GM04503 (cell line): ENCODE measurements around the gene PTPRK.

Experiments used
- DNase-seq: peaks from one replicate; pipeline ENCODE4 v3.0.0-alpha.2; 2012; ENCODE audit warnings: low read depth

PTPRK gene

GRCh38 chr6:128284128-128284527 lies 236.3 kb downstream of the PTPRK start:
- no peak for DNase-seq

DNA sequence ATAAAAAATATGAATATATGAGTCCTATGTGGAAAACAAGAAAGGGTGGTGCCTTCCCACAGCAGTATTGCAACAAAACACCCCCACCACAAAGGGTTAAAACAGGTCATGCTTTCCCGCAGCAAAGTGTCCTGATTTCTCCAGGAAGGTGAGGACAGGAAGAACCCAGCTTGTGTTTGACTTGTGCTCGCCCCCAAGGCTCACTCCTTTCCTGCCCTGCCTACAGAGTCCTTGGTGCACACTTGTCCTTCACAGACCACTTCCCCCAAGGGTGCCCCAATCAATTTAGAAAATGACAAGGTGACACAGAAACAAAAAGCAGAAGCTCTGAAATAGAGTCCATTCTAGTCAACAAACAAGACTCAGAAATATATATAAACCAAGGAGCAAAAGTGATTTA lies 237.4 kb downstream of the PTPRK start:
- no peak for DNase-seq

DNA sequence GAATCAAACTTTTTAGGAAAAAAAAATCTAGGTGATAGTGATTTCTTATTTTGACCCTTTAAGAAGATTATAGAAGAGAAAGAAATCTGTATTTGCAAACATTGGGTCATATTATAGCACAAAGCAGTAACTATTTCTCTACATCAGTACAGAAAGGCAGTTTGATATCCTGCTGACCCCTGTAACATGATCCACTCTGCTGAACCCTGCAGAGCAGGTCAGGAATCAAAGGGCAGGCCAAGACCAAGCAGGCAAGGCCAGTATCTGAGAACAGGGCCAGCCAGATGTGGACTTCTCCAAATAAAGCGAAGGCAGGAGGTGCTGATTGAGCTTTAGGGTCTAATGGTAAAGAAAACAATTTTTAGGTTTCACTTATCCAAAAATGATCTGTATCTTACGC lies 239.4 kb downstream of the PTPRK start:
- no peak for DNase-seq

DNA sequence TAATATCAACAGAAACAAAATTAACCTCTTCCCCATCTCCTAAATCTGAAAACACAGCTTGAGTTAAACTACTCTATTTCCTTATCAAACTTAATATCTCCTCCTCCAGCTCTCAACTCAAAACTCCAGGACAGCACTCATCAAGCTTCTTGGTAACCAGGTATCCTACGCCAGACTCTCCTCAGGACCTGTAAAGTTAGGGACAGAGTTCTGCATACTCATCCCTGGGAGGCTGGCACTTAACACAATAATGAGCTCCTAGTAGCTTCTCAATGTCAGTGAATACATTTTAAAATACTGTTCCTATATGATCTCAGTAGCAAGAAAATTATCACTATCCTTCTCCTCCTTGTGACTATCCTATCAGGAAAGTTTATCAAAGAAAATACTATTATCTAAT lies 240.3 kb downstream of the PTPRK start:
- DNase-seq = no peak

DNA sequence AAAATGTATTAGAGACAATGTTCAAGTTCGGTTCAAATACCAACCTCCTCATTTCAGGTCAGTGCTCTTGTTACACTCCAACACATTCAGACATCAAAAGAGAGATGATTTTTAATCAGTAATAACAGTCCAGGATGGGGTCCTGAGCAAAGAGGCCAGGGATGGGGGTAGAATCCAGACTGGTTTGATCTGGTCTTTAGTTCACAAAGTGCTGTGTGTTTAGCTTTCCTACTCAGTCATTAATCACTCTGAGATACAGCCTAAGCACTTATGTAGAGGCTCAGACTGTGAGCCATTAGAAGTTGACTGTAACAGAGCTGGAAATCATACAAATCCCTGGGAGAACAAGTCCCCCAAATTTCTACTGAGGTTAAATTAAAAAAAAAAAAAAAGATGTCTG lies 241.6 kb downstream of the PTPRK start:
- DNase-seq = no peak

DNA sequence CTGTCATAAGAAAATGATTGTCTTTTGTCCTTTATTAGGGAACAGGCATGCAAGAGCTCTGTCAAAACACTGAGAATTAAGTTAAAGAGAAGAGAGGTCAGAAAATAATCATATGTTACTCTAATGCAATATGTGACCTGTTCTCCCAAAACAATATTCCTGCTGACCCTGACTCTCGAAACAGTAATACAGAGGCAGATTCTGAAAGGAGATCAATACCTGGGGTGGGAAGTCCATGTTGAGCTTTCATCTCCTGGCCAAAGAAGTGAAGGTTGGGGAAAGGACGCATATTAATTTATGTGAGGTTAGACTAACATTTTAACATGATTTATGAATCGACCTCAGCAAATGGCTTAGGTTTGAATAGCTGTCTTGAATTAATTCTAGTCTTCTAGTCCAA lies 243.0 kb downstream of the PTPRK start:
- DNase-seq = no peak

- no peak for DNase-seq
Observed at GRCh38 chr6:128276311-128276710, 244.1 kb downstream of the PTPRK start.

DNA sequence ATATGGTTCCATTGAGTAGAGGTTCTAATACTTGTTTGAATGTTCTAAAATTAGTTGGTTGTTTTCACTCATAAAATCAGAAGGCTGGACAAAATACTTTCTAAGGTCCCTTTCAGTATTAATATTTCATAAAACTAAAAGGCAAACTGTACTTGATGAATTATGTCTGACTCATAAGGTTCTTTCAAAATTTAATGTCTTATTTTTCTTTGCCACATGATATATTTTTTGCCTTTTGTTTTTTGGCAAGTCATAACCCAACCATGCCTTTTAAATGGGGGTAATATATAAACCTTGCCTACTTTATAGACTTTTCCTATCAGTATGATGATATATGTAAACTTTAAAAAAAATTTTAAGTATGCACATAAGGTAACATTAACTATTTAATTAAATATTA lies 244.7 kb downstream of the PTPRK start:
- no peak for DNase-seq

DNA sequence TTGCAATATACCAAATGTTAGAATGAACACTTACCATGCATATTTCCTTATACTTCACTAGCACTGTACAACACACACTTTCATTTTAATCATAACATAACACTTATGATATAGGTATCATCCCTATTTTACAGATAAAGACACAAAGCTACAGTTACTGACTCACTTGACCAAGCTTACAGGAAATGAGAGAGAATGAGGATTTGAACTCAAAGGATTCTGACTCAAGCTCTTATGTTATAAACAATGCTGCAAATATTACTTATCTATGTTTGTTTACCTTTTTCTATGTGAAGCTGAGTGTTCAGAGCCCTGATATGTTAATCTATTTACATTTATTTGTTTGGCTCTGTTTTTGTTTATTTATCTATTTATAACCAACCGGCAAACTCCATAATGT lies 245.4 kb downstream of the PTPRK start:
- DNase-seq = no peak

DNA sequence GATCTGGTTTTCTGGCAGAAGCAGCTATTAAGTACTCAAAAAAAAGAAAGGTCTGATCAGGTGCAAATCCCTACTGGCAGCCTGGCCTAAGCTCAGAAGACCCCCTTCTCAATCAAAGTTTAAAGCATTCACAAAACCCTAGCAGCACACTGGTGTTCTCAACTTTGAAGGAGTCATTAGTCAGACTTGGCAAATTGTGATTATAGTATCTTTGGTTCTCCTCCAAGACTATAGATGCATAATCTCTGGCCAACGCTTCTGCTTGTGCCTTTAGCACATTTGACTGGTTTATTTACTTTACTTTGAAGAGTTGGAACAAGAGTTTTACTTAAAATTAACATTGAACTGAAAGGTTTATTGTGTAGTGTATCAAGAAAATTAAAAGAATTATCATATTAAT lies 248.9 kb downstream of the PTPRK start:
- no peak for DNase-seq

GRCh38 chr6:128271011-128271410 lies 249.4 kb downstream of the PTPRK start:
- DNase-seq = no peak

DNA sequence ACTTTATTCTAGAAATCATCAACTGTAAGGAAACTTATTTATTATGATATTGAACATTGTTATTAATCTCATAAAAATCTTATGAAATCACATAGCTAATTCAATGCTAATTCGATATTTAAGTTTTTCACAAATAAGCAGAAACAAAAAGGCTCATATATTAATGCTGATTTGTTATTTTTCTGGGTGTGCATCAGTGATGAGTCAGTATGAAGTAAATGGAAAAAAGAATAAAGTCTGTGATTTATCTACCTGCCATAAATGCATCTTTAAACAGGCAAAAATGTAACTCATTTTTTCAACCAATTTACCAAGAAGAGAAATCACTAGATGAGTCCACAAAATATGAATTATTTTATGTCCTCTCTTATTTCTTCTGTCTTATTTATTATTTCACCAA lies 253.5 kb downstream of the PTPRK start:
- no peak for DNase-seq

DNA sequence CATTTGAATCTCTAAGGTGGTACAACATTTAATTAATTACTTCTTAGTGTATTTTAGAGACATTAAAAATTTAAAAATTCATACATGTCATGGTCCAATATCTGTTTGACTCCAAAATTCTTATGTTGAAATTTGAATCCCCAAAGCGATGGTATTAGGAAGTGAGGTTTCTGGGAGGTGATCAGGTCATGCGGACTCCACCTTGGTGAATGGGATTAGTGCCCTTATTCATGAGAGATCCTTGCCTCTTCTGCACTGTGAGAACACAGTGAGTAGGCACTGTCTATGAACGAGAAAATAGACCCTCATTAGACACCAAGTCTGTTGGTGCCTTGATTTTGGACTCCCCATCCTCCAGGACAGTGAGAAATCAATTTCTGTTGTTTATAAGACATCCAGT lies 254.7 kb downstream of the PTPRK start:
- DNase-seq = no peak

GRCh38 chr6:128259730-128260685 lies 260.4 kb downstream of the PTPRK start:
- no peak for DNase-seq

- no peak for DNase-seq
Observed at GRCh38 chr6:128259029-128259724, 261.2 kb downstream of the PTPRK start.

DNA sequence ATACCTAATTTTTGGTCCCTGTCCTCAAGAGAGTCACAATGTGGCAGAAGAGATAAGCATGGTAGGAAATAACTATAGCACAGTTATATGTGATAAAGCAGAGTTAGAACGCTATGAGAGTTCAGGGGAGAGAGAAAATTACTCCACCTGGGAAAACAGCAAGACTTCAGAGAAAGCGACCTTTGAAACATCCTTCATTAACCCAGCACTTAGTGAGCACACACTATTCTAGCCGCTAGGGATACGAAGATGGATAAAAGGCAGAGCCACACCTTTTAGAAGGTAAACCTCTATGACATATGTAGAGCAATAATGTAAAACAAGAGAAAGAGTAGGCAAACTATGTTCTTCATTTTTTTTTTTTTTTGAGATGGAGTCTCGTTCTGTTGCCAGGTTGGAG lies 264.3 kb downstream of the PTPRK start:
- no peak for DNase-seq

DNA sequence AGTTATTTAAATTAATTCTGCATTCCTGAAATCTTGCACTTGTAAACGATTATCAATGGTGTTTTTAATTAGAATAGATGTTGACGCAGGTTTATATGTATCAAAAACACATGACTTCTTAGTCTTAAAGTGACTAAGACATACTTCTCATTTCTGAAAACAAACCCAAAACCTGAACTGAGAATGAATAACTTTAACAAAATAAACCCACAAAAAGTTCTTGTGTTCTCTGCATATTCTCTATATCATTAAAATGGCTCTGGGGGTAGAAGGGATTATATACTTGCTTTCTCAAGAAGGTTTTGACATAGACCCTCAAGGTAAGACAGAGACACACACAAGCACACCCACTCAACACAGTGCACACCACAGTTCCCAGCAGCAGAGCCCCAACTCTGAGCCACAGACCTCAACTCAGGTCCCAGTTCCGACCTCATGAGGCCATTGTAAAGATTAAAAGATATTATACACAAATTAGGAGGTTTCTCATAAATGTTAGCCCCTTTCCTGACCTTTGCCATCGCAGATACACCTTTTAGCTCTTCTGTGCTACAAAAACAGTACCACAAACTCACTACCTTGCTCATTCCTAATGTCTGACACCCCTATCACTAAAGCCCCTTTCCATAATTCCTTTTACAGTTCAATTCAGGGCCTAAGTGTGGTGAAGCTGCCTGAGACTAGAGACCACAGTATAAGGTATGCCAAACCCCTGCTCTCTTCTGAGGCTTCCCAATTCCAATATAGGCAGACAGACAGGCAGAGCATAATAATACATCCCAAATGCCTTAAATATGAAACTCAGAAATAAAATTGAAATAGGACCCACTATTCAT lies 267.8 kb downstream of the PTPRK start:
- DNase-seq = no peak

DNA sequence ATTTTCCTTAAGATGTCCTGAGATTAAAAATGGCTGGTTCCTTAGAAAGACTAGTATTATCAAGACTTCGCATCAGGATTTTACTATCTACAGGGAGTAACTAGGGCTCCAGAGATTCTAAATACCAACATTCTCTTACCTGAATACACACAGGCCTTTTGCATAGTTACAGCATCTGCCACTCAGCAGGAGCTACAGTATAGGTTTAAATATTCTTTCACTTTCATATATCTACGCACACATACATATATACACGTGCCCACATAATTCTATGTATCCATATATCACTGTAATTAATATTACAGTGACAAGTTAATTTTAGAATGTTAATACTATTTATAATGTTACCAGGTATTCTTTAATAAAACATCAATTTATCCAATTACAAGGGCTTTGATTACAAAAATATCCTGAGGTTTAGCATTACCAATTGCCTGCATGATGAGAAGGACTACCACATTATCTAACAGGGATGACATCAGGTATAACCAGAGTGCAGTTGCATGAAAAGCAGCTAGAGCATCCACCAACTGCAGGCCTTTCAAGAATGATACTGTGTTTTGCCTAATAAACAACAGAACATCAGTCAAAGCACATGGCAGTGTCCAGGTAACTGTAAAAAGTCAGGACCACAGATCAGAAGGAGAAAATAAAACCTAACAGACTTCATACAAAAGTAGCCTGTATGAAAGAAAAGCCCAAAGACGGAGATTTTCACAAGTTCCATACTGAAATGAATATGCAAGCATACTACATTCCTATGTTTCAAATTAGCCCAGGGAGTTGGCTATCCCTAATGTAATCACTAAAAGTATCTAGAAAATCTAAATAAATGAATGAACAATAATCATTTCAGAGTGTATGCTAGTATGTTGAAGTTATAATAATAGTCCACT lies 268.7 kb downstream of the PTPRK start:
- DNase-seq = no peak

GRCh38 chr6:128250370-128251070 lies 269.9 kb downstream of the PTPRK start:
- DNase-seq = no peak

DNA sequence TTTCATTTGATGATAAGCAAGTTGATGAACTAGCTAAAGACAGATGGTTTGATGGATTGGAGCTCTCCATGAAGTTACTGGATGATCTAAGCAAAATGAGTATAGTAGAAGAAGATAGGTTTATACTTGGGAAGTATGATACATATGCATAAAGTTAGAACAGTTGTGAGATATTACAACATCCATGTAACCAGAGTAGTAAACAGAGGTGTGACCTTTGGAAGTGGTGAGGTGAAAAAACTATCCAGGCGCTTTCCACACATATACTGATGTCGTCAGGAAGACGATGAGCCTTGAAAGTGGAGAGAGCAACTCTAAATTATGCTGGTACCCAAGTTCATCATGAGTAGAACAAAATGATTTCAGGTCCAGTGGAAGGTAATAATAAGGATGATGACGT lies 271.0 kb downstream of the PTPRK start:
- no peak for DNase-seq
